Hepatocyte (in vitro differentiated cells): ENCODE results near the gene MAPKBP1.

Experiments used
- CTCF ChIP-seq: fragments of 200-600 bp; sonication (generic); IDR thresholded peaks from 2 replicates; pipeline ENCODE4 v1.5.1; 2016; ENCODE audit warnings: antibody characterized with exemption, mild to moderate bottlenecking; ENCODE audit not compliant: poor library complexity
- EZH2 ChIP-seq: fragments of 200-600 bp; sonication (generic); IDR thresholded peaks from 2 replicates; pipeline ENCODE4 v1.6.1; 2016; ENCODE audit warnings: antibody characterized with exemption, mild to moderate bottlenecking, borderline replicate concordance

GRCh38 chr15:41844814-41845213 lies 70.5 kb downstream of the MAPKBP1 start:
- TF ChIP-seq CTCF = no peak
- TF ChIP-seq EZH2 = no peak
